Measurements from ENCODE around the gene LYVE1.

LYVE1 gene

GRCh38 chr11:10566257-10566957, 2.1 kb downstream of the LYVE1 start:
- TF ChIP-seq USF1 (IDR thresholded peaks at IDR 0.05): no peak
- peak; percentile 58; the same call in 1 of the 2 replicates for TF ChIP-seq CEBPB (IDR thresholded peaks at IDR 0.05)

- no peak for TF ChIP-seq TAF1 (IDR thresholded peaks at IDR 0.05; ENCODE audit: low read depth)
- no peak for TF ChIP-seq TEAD4 (IDR thresholded peaks at IDR 0.05)
- TF ChIP-seq NFIC (IDR thresholded peaks at IDR 0.05): no peak
- no peak for TF ChIP-seq FOXM1 (IDR thresholded peaks at IDR 0.05; ENCODE audit: borderline replicate concordance, low read depth)
These were observed 3.0 kb downstream of the LYVE1 start for GRCh38 chr11:10565493-10565892.

- TF ChIP-seq TEAD4 (IDR thresholded peaks at IDR 0.05) (no peak), NFIC (IDR thresholded peaks at IDR 0.05) (no peak), FOXM1 (IDR thresholded peaks at IDR 0.05; ENCODE audit: borderline replicate concordance, low read depth) (no peak), MAX (IDR thresholded peaks at IDR 0.05) (no peak), EP300 (IDR thresholded peaks at IDR 0.05; ENCODE audit: borderline replicate concordance) (no peak), RAD21 (IDR thresholded peaks at IDR 0.05; ENCODE audit: low read depth) (peak; percentile 49)
These were observed 3.7 kb downstream of the LYVE1 start for GRCh38 chr11:10564696-10565318.

GRCh38 chr11:10564030-10564429, 4.4 kb downstream of the LYVE1 start:
- TF ChIP-seq CEBPB (IDR thresholded peaks at IDR 0.05): no peak
- no peak for TF ChIP-seq EGR1 (IDR thresholded peaks at IDR 0.05)
- no peak for TF ChIP-seq TEAD4 (IDR thresholded peaks at IDR 0.05)
- no peak for TF ChIP-seq TCF12 (IDR thresholded peaks at IDR 0.05; ENCODE audit: low read depth)
- no peak for TF ChIP-seq EP300 (IDR thresholded peaks at IDR 0.05; ENCODE audit: borderline replicate concordance)
- TF ChIP-seq MAX (IDR thresholded peaks at IDR 0.05): no peak
- TF ChIP-seq FOXM1 (IDR thresholded peaks at IDR 0.05; ENCODE audit: borderline replicate concordance, low read depth): no peak
- no peak for TF ChIP-seq CREB1 (IDR thresholded peaks at IDR 0.05; ENCODE audit: low read depth)
- TF ChIP-seq YY1 (IDR thresholded peaks at IDR 0.05; ENCODE audit: low read depth): no peak
- no peak for TF ChIP-seq REST (IDR thresholded peaks at IDR 0.05; ENCODE audit: low read depth)
- no peak for TF ChIP-seq USF1 (IDR thresholded peaks at IDR 0.05)
- TF ChIP-seq TAF1 (IDR thresholded peaks at IDR 0.05; ENCODE audit: low read depth): no peak
- no peak for TF ChIP-seq ZBTB7A (IDR thresholded peaks at IDR 0.05; ENCODE audit: low read depth)
- TF ChIP-seq RAD21 (IDR thresholded peaks at IDR 0.05; ENCODE audit: low read depth): no peak
- no peak for TF ChIP-seq NFIC (IDR thresholded peaks at IDR 0.05)

GRCh38 chr11:10561947-10562346, 6.5 kb downstream of the LYVE1 start:
- no peak for TF ChIP-seq USF1 (IDR thresholded peaks at IDR 0.05)
- no peak for TF ChIP-seq FOXM1 (IDR thresholded peaks at IDR 0.05; ENCODE audit: borderline replicate concordance, low read depth)
- TF ChIP-seq NFIC (IDR thresholded peaks at IDR 0.05): no peak
- no peak for TF ChIP-seq REST (IDR thresholded peaks at IDR 0.05; ENCODE audit: low read depth)
- TF ChIP-seq TAF1 (IDR thresholded peaks at IDR 0.05; ENCODE audit: low read depth): no peak
- TF ChIP-seq MAX (IDR thresholded peaks at IDR 0.05): no peak
- no peak for TF ChIP-seq YY1 (IDR thresholded peaks at IDR 0.05; ENCODE audit: low read depth)
- no peak for TF ChIP-seq CREB1 (IDR thresholded peaks at IDR 0.05; ENCODE audit: low read depth)
- no peak for TF ChIP-seq CEBPB (IDR thresholded peaks at IDR 0.05)
- TF ChIP-seq ZBTB7A (IDR thresholded peaks at IDR 0.05; ENCODE audit: low read depth): no peak
- no peak for TF ChIP-seq EP300 (IDR thresholded peaks at IDR 0.05; ENCODE audit: borderline replicate concordance)
- TF ChIP-seq TEAD4 (IDR thresholded peaks at IDR 0.05): no peak
- no peak for TF ChIP-seq EGR1 (IDR thresholded peaks at IDR 0.05)
- TF ChIP-seq RAD21 (IDR thresholded peaks at IDR 0.05; ENCODE audit: low read depth): no peak
- no peak for TF ChIP-seq TCF12 (IDR thresholded peaks at IDR 0.05; ENCODE audit: low read depth)

Data from Ishikawa (cell line).